H1 (cell line): ENCODE measurements around the gene COQ8A. TPM values are rescaled to one million over a fixed set of nuclear protein-coding genes. Genes with fewer than 3 reads are reported as not detected.

Experiments used
- ASH2L ChIP-seq: fragments of 200-600, 300-600 bp; sonication (generic); IDR thresholded peaks from one replicate; pipeline ENCODE4 v1.7.1; 2017; ENCODE audit warnings: low read length
- BRCA1 ChIP-seq: IDR thresholded peaks from 2 replicates; pipeline ENCODE4 v1.6.1; 2012; ENCODE audit warnings: low read depth, low read length, improper control_type of control experiment
- SIRT6 ChIP-seq: IDR thresholded peaks from one replicate; pipeline ENCODE4 v1.7.1; 2012; ENCODE audit warnings: low read length, inconsistent platforms
- TEAD4 ChIP-seq: IDR thresholded peaks from 2 replicates; pipeline ENCODE4 v1.6.1; 2012; ENCODE audit warnings: low read depth, low read length, inconsistent platforms, mixed read lengths
- polyA plus RNA-seq, 7 experiments: library from polyadenylated mRNA; depleted of rRNA in 3 of 7; stranded (reverse) in 5 of 7; unstranded in 2 of 7; fragments of >200 nt in 5 of 7; fragments of 200-250 nt in 2 of 7; gene quantifications; 1 replicate in 5 of 7; 2 replicates in 1 of 7; 4 replicates in 1 of 7; pipeline versions ENCODE4 v1.2.1 to v1.2.3, GENCODE V29; 2011 to 2013; ENCODE audit warnings: missing spikeins in 2 of 7, mixed read lengths in 2 of 7
- total RNA-seq: library from RNA; stranded (reverse); fragmentation: NEBNext Ultra II Directional; extraction: Animal tissue kit (Norgen Biotek cat#: 25700); gene quantifications from 2 replicates; pipeline ENCODE4 v1.2.1, GENCODE V29; 2021

The COQ8A gene
- total and polyA plus RNA-seq, 2 of the 8 experiments (the other 6 are each of a cell fraction or from before 2014, with no cell fraction given), result 28.5 to 38.9 TPM

GRCh38 chr1:226956942-226957713 is 17.0 kb downstream of the COQ8A start (continued):
- no peak for TF ChIP-seq TEAD4
- TF ChIP-seq ASH2L, result no peak
- TF ChIP-seq SIRT6, result no peak
- TF ChIP-seq BRCA1, result no peak
